H9 (cell line): ENCODE data around the gene TLDC2. TPM values are rescaled to one million over a fixed set of nuclear protein-coding genes. Genes with fewer than 3 reads are reported as not detected.

ENCODE experiments used
- DNase-seq: peaks from one replicate; pipeline ENCODE4 v3.0.0-alpha.2; 2017
- H2AFZ ChIP-seq: one replicate; pipeline ENCODE4 v1.6.1; 2013; ENCODE audit warnings: mild to moderate bottlenecking, low read length, control low read depth, moderate library complexity
- H2AK5ac ChIP-seq: 2 replicates; pipeline ENCODE4 v1.6.1; 2013; ENCODE audit warnings: low read length, control low read depth, mixed read lengths; ENCODE audit not compliant: insufficient read length
- H2BK120ac ChIP-seq: one replicate; pipeline ENCODE4 v1.6.1; 2013; ENCODE audit warnings: low read depth, mild to moderate bottlenecking, low read length, control low read depth, inconsistent platforms; ENCODE audit not compliant: poor library complexity, severe bottlenecking
- H2BK12ac ChIP-seq: 2 replicates; pipeline ENCODE4 v1.6.1; 2013; ENCODE audit warnings: low read length, control low read depth, mixed read lengths, low read depth; ENCODE audit not compliant: insufficient read length
- H2BK15ac ChIP-seq: 2 replicates; pipeline ENCODE4 v1.6.1; 2013; ENCODE audit warnings: low read depth, low read length, control low read depth
- H2BK20ac ChIP-seq: one replicate; pipeline ENCODE4 v1.6.1; 2013; ENCODE audit warnings: low read depth, mild to moderate bottlenecking, low read length, control low read depth, inconsistent platforms; ENCODE audit not compliant: poor library complexity, severe bottlenecking
- H2BK5ac ChIP-seq: 2 replicates; pipeline ENCODE4 v1.6.1; 2013; ENCODE audit warnings: low read length, control low read depth, mixed read lengths; ENCODE audit not compliant: insufficient read length
- H3K14ac ChIP-seq: 2 replicates; pipeline ENCODE4 v1.6.1; 2013; ENCODE audit warnings: low read length, control low read depth; ENCODE audit not compliant: insufficient read depth
- H3K18ac ChIP-seq: 2 replicates; pipeline ENCODE4 v1.6.1; 2013; ENCODE audit warnings: low read depth, mild to moderate bottlenecking, mixed read lengths, low read length, control low read depth; ENCODE audit not compliant: insufficient read length
- H3K23ac ChIP-seq: 2 replicates; pipeline ENCODE4 v1.6.1; 2013; ENCODE audit warnings: low read length, control low read depth, mixed read lengths, low read depth; ENCODE audit not compliant: insufficient read length
- H3K23me2 ChIP-seq: 2 replicates; pipeline ENCODE4 v1.6.1; 2013; ENCODE audit warnings: low read depth, mild to moderate bottlenecking, mixed read lengths, low read length, control low read depth; ENCODE audit not compliant: insufficient read length, poor library complexity, severe bottlenecking
- H3K27ac ChIP-seq: 2 replicates; pipeline ENCODE4 v1.5.1; 2013; ENCODE audit warnings: low read length, control low read depth, mixed read lengths, low read depth; ENCODE audit not compliant: insufficient read length
- H3K27me3 ChIP-seq: 2 replicates; pipeline ENCODE4 v1.6.1; 2013; ENCODE audit warnings: low read length, control low read depth, inconsistent platforms; ENCODE audit not compliant: insufficient read depth
- H3K4ac ChIP-seq: 2 replicates; pipeline ENCODE4 v1.6.1; 2013; ENCODE audit warnings: low read depth, mild to moderate bottlenecking, control low read depth, inconsistent platforms, low read length, moderate library complexity
- H3K4me1 ChIP-seq: 2 replicates; pipeline ENCODE4 v1.6.1; 2013; ENCODE audit warnings: low read length, control low read depth, inconsistent platforms; ENCODE audit not compliant: insufficient read depth
- H3K4me2 ChIP-seq: 2 replicates; pipeline ENCODE4 v1.6.1; 2013; ENCODE audit warnings: low read length, control low read depth, mixed read lengths; ENCODE audit not compliant: insufficient read length, insufficient read depth
- H3K56ac ChIP-seq: 2 replicates; pipeline ENCODE4 v1.6.1; 2013; ENCODE audit warnings: low read depth, mild to moderate bottlenecking, mixed read lengths, low read length, control low read depth; ENCODE audit not compliant: insufficient read length
- H3K79me1 ChIP-seq: 2 replicates; pipeline ENCODE4 v1.6.1; 2013; ENCODE audit warnings: low read depth, mild to moderate bottlenecking, moderate library complexity, low read length, control low read depth, inconsistent platforms; ENCODE audit not compliant: insufficient read depth, poor library complexity, severe bottlenecking
- H3K79me2 ChIP-seq: 2 replicates; pipeline ENCODE4 v1.6.1; 2013; ENCODE audit warnings: low read length, control low read depth, inconsistent platforms; ENCODE audit not compliant: insufficient read depth
- H3K9ac ChIP-seq: 2 replicates; pipeline ENCODE4 v1.6.1; 2013; ENCODE audit warnings: low read length, control low read depth, mixed read lengths; ENCODE audit not compliant: insufficient read length; ENCODE audit errors: extremely low read depth
- H3K9me3 ChIP-seq: one replicate; pipeline ENCODE4 v1.6.1; 2013; ENCODE audit warnings: low read depth, low read length, inconsistent platforms; ENCODE audit not compliant: control insufficient read depth
- H3T11ph ChIP-seq: one replicate; pipeline ENCODE4 v1.6.1; 2013; ENCODE audit warnings: mild to moderate bottlenecking, low read length, control low read depth, inconsistent platforms
- H4K20me1 ChIP-seq: one replicate; pipeline ENCODE4 v1.6.1; 2013; ENCODE audit not compliant: control insufficient read depth, insufficient read length, insufficient read depth
- H4K5ac ChIP-seq: 2 replicates; pipeline ENCODE4 v1.6.1; 2013; ENCODE audit warnings: low read depth, mild to moderate bottlenecking, mixed read lengths, low read length, control low read depth; ENCODE audit not compliant: insufficient read length
- H4K8ac ChIP-seq: replicated peaks from 2 replicates; pipeline ENCODE4 v1.6.1; 2013; ENCODE audit warnings: low read length, control low read depth, mixed read lengths, low read depth; ENCODE audit not compliant: insufficient read length
- H4K91ac ChIP-seq: 2 replicates; pipeline ENCODE4 v1.6.1; 2013; ENCODE audit warnings: low read depth, mild to moderate bottlenecking, moderate library complexity, mixed read lengths, low read length, control low read depth; ENCODE audit not compliant: insufficient read length
- H3K27ac Mint-ChIP-seq, 3 experiments: 2 replicates in 2 of 3; 3 replicates in 1 of 3; pipeline ENCODE4 v1.8.0; 2020 to 2021; ENCODE audit warnings: mixed read lengths in 3 of 3, mild to moderate bottlenecking in 1 of 3, moderate library complexity in 1 of 3
- H3K27me3 Mint-ChIP-seq: 2 replicates; pipeline ENCODE4 v1.8.0; 2021; ENCODE audit warnings: low read depth, mild to moderate bottlenecking, moderate library complexity, mixed read lengths
- H3K36me3 Mint-ChIP-seq, 3 experiments: 2 replicates in 2 of 3; 3 replicates in 1 of 3; pipeline ENCODE4 v1.8.0; 2020 to 2021; ENCODE audit warnings: low read depth in 3 of 3, mixed read lengths in 3 of 3; ENCODE audit not compliant: insufficient read depth in 1 of 3
- H3K4me1 Mint-ChIP-seq, 2 experiments: 2 replicates each; pipeline ENCODE4 v1.8.0; 2020; ENCODE audit warnings: mixed read lengths in 2 of 2
- H3K4me3 Mint-ChIP-seq, 2 experiments: 2 replicates in 1 of 2; 3 replicates in 1 of 2; pipeline ENCODE4 v1.8.0; 2020 to 2021; ENCODE audit warnings: mild to moderate bottlenecking in 2 of 2, mixed read lengths in 2 of 2, moderate library complexity in 1 of 2
- H3K9me3 Mint-ChIP-seq, 2 experiments: 2 replicates in 1 of 2; 3 replicates in 1 of 2; pipeline ENCODE4 v1.8.0; 2020; ENCODE audit warnings: mild to moderate bottlenecking in 2 of 2, mixed read lengths in 2 of 2, moderate library complexity in 1 of 2
- CTCF ChIP-seq: fragments of 200-600 bp; sonication (generic); conservative IDR thresholded peaks from 3 replicates; pipeline ENCODE4 v1.8.0; 2021; ENCODE audit warnings: antibody characterized with exemption, mild to moderate bottlenecking
- WGBS: extraction: QIAGEN DNeasy Blood & Tissue Kit; methylation state at CpG from one replicate; pipeline ENCODE4 v1.1.7; 2013; ENCODE audit warnings: missing lambda C conversion rate, low lambda C conversion rate, mixed read lengths; ENCODE audit not compliant: insufficient read length; ENCODE audit errors: extremely low coverage; 5-methylcytosine and 5-hydroxymethylcytosine counted together
- total RNA-seq: library from RNA; stranded (reverse); gene quantifications from 2 replicates; pipeline ENCODE4 v1.2.1, GENCODE V29; 2021

TLDC2 gene
- total RNA-seq, 1 experiment from 2014 or later, result 0.11 TPM

GRCh38 chr20:36832791-36833190 lies 43.1 kb upstream of the TLDC2 start:
- H3K27ac ChIP-seq, result no peak overlapping the region
- H3K27me3 Mint-ChIP-seq, result no peaks in the 10 kb centered on the region
- TF ChIP-seq CTCF, result no peak

More at GRCh38 chr20:36832791-36833190, 43.1 kb upstream of the TLDC2 start:
- no peaks in the 10 kb centered on the region for H3K23me2 ChIP-seq
- no peak overlapping the region for H3K14ac ChIP-seq
- no peak overlapping the region for H3T11ph ChIP-seq
- no peak overlapping the region for H3K9ac ChIP-seq
- H3K4ac ChIP-seq, result no peak overlapping the region
- H3K56ac ChIP-seq, result no peak overlapping the region
- no peaks in the 10 kb centered on the region for H3K9me3 ChIP-seq
- no peak overlapping the region for H4K8ac ChIP-seq
- H2BK5ac ChIP-seq, result no peak overlapping the region
- no peaks in the 10 kb centered on the region; the same call in 1 of the 2 replicates for H3K4me1 ChIP-seq
- H3K27me3 ChIP-seq, result no peaks in the 10 kb centered on the region
- no peaks in the 10 kb centered on the region for H4K20me1 ChIP-seq
- H3K18ac ChIP-seq, result no peak overlapping the region
- Mint-ChIP-seq H3K4me3 (no peak overlapping the region), H3K4me1 (peaks cover 4 to 41% of the 10 kb centered on the region in 2 experiments), H3K36me3 (peaks cover 12 to 18% (median 14%) of the 10 kb centered on the region in 3 experiments), H3K9me3 (no peaks in the 10 kb centered on the region), H3K27ac (peak overlapping the region in 2 of 3 experiments; percentile 28 to 69; a peak in 4 of 7 replicates)
- no peak overlapping the region for H3K23ac ChIP-seq
- H3K4me2 ChIP-seq, result no peak overlapping the region
- H2AK5ac ChIP-seq, result no peak overlapping the region
- no peak overlapping the region for H2BK15ac ChIP-seq
- no peaks in the 10 kb centered on the region for H3K79me2 ChIP-seq
- no peak overlapping the region for H2BK120ac ChIP-seq
- H2BK12ac ChIP-seq, result no peak overlapping the region
- no peak overlapping the region for H4K91ac ChIP-seq
- no peak overlapping the region for H2AFZ ChIP-seq
- no peak for DNase-seq
- H2BK20ac ChIP-seq, result no peak overlapping the region
- no peak overlapping the region for H4K5ac ChIP-seq
- WGBS, result no CpG with 5 or more reads among the region's 7 CpGs
- H3K79me1 ChIP-seq, result no peaks in the 10 kb centered on the region
